ENCODE measurements around the gene OR2T35. TPM values are rescaled to one million over a fixed set of nuclear protein-coding genes. Genes with fewer than 3 reads are reported as not detected.

OR2T35 gene
- total RNA-seq, 1 donor from 2014 or later: not detected

Other genes with a start within 250 kb of the OR2T35 start
- not detected in 2 replicates for gene OR2T1, start 242.2 kb downstream of the OR2T35 start, total RNA-seq
- gene OR2T2, start 199.6 kb downstream of the OR2T35 start, total RNA-seq: not detected in 2 replicates
- not detected in 2 replicates for gene OR2T3, start 171.9 kb downstream of the OR2T35 start, total RNA-seq
- gene OR2T5, start 156.7 kb downstream of the OR2T35 start, total RNA-seq: not detected in 2 replicates
- not detected in 2 replicates for gene OR2G6, start 137.2 kb downstream of the OR2T35 start, total RNA-seq
- gene OR2T29, start 82.5 kb downstream of the OR2T35 start, total RNA-seq: not detected in 2 replicates
- gene OR2T34, start 70.5 kb downstream of the OR2T35 start, total RNA-seq: not detected in 2 replicates
- not detected in 2 replicates for gene OR2T10, start 47.6 kb downstream of the OR2T35 start, total RNA-seq
- gene OR2T11, start 10.2 kb downstream of the OR2T35 start, total RNA-seq: not detected in 2 replicates
- not detected in 2 replicates for gene OR2T27, start 10.2 kb upstream of the OR2T35 start, total RNA-seq
- gene OR14I1, start 57.5 kb upstream of the OR2T35 start, total RNA-seq: not detected in 2 replicates
- gene LYPD8, start 110.5 kb upstream of the OR2T35 start, total RNA-seq: not detected in 2 replicates
- gene SH3BP5L, start 180.6 kb upstream of the OR2T35 start, total RNA-seq: 29.0 and 30.9 TPM in 2 replicates
- 42.3 and 45.2 TPM in 2 replicates for gene ZNF672, start 192.9 kb upstream of the OR2T35 start, total RNA-seq
- gene ZNF692, start 213.8 kb upstream of the OR2T35 start, total RNA-seq: 89.6 and 91.0 TPM in 2 replicates